Measurements from ENCODE around the gene SRPK2.

The SRPK2 gene

GRCh38 chr7:105204520-105204919, 184.2 kb downstream of the SRPK2 start:
- no peak overlapping the region for H2AFZ ChIP-seq (ENCODE audit: low read depth)
- no peaks in the 10 kb centered on the region for H3K36me3 ChIP-seq (ENCODE audit: insufficient read depth)
- TF ChIP-seq, protein P1, sequence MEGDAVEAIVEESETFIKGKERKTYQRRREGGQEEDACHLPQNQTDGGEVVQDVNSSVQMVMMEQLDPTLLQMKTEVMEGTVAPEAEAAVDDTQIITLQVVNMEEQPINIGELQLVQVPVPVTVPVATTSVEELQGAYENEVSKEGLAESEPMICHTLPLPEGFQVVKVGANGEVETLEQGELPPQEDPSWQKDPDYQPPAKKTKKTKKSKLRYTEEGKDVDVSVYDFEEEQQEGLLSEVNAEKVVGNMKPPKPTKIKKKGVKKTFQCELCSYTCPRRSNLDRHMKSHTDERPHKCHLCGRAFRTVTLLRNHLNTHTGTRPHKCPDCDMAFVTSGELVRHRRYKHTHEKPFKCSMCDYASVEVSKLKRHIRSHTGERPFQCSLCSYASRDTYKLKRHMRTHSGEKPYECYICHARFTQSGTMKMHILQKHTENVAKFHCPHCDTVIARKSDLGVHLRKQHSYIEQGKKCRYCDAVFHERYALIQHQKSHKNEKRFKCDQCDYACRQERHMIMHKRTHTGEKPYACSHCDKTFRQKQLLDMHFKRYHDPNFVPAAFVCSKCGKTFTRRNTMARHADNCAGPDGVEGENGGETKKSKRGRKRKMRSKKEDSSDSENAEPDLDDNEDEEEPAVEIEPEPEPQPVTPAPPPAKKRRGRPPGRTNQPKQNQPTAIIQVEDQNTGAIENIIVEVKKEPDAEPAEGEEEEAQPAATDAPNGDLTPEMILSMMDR (conservative IDR thresholded peaks at IDR 0.05; ENCODE audit: low read depth, low read length) = no peak
- 0 out of 2 replicates have a peak, but pooled peaks cover 11% of the 10 kb centered on the region for H4K20me1 ChIP-seq (ENCODE audit: insufficient read depth)
- no peak overlapping the region for H3K4me3 ChIP-seq (IDR thresholded peaks at IDR 0.05; ENCODE audit: insufficient read depth, low read depth, low read length)
- peaks cover 39% of the 10 kb centered on the region for H3K79me2 ChIP-seq (ENCODE audit: insufficient read depth, low read depth)
- H3K4me2 ChIP-seq = peak overlapping the region; percentile 21; the same call in 1 of the 2 replicates
- peaks cover 73% of the 10 kb centered on the region for H3K4me1 ChIP-seq (ENCODE audit: low read depth, poor library complexity, severe bottlenecking)
- no peak overlapping the region for H3K9ac ChIP-seq
- no peaks in the 10 kb centered on the region for H3K27me3 ChIP-seq (ENCODE audit: insufficient read depth, low read depth)
- H3K27ac ChIP-seq = peak overlapping the region; percentile 42; the same call in 1 of the 2 replicates

DNA sequence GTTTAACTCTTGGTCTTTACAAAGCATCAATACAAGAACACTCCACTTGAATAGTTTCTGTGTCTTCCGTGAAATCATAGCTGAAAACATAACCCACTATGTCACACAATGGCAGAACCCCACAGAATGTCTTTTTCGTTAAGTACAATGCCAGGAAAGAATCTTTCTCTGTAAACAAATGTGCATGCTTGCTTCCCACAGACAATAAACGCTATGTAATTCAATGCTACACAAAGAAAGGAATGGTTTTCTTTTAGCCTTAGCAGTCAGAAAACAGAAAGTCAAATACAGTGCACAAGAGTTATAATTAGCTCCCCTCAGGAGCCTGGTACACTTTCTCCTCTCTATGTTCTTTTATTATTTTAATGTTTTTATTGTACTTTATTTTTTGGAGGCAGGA, 186.1 kb downstream of the SRPK2 start:
- Histone ChIP-seq H3K27me3 (ENCODE audit: insufficient read depth, low read depth) (no peaks in the 10 kb centered on the region), H3K4me2 (no peak overlapping the region), H3K36me3 (ENCODE audit: insufficient read depth) (no peaks in the 10 kb centered on the region), H3K4me1 (ENCODE audit: low read depth, poor library complexity, severe bottlenecking) (peaks cover 76% of the 10 kb centered on the region), H3K4me3 (IDR thresholded peaks at IDR 0.05; ENCODE audit: insufficient read depth, low read depth, low read length) (no peak overlapping the region), H3K79me2 (ENCODE audit: insufficient read depth, low read depth) (peaks cover 29% of the 10 kb centered on the region), H2AFZ (ENCODE audit: low read depth) (no peak overlapping the region), H3K9ac (no peak overlapping the region), H3K27ac (no peak overlapping the region), H4K20me1 (ENCODE audit: insufficient read depth) (0 out of 2 replicates have a peak, but pooled peaks cover 3% of the 10 kb centered on the region)
- TF ChIP-seq, protein P1 (conservative IDR thresholded peaks at IDR 0.05; ENCODE audit: low read depth, low read length) = no peak

GRCh38 chr7:105199386-105199785, 189.3 kb downstream of the SRPK2 start:
- Histone ChIP-seq H3K36me3 (ENCODE audit: insufficient read depth) (no peaks in the 10 kb centered on the region), H3K4me1 (ENCODE audit: low read depth, poor library complexity, severe bottlenecking) (peaks cover 45% of the 10 kb centered on the region), H3K9ac (no peak overlapping the region), H4K20me1 (ENCODE audit: insufficient read depth) (0 out of 2 replicates have a peak, but pooled peaks cover under 1% of the 10 kb centered on the region), H3K4me3 (IDR thresholded peaks at IDR 0.05; ENCODE audit: insufficient read depth, low read depth, low read length) (no peak overlapping the region), H3K79me2 (ENCODE audit: insufficient read depth, low read depth) (peaks cover 21% of the 10 kb centered on the region), H3K27me3 (ENCODE audit: insufficient read depth, low read depth) (no peaks in the 10 kb centered on the region), H2AFZ (ENCODE audit: low read depth) (no peak overlapping the region), H3K4me2 (peak overlapping the region; percentile 5; the same call in 1 of the 2 replicates), H3K27ac (no peak overlapping the region)
- TF ChIP-seq, protein P1 (conservative IDR thresholded peaks at IDR 0.05; ENCODE audit: low read depth, low read length) = no peak

GRCh38 chr7:105198223-105198622, 190.5 kb downstream of the SRPK2 start:
- TF ChIP-seq, protein P1 (conservative IDR thresholded peaks at IDR 0.05; ENCODE audit: low read depth, low read length) = no peak
- no peak overlapping the region for H3K27ac ChIP-seq
- H2AFZ ChIP-seq (ENCODE audit: low read depth) = no peak overlapping the region
- peaks cover 40% of the 10 kb centered on the region for H3K4me1 ChIP-seq (ENCODE audit: low read depth, poor library complexity, severe bottlenecking)
- no peaks in the 10 kb centered on the region for H3K36me3 ChIP-seq (ENCODE audit: insufficient read depth)
- H3K4me2 ChIP-seq = peak overlapping the region; percentile 38; the same call in 1 of the 2 replicates
- H3K4me3 ChIP-seq (IDR thresholded peaks at IDR 0.05; ENCODE audit: insufficient read depth, low read depth, low read length) = no peak overlapping the region
- no peaks in the 10 kb centered on the region for H4K20me1 ChIP-seq (ENCODE audit: insufficient read depth)
- no peak overlapping the region for H3K9ac ChIP-seq
- no peaks in the 10 kb centered on the region for H3K27me3 ChIP-seq (ENCODE audit: insufficient read depth, low read depth)
- H3K79me2 ChIP-seq (ENCODE audit: insufficient read depth, low read depth) = peaks cover 21% of the 10 kb centered on the region
